Hepatocyte (in vitro differentiated cells): ENCODE data around the gene KDM4C.

Experiments used
- EZH2 ChIP-seq: fragments of 200-600 bp; sonication (generic); IDR thresholded peaks from 2 replicates; pipeline ENCODE4 v1.6.1; 2016; ENCODE audit warnings: antibody characterized with exemption, mild to moderate bottlenecking, borderline replicate concordance
- EZH2phosphoT487 ChIP-seq: fragments of 200-600 bp; sonication (generic); IDR thresholded peaks from one replicate; pipeline ENCODE4 v1.6.1; 2018; ENCODE audit warnings: antibody characterized with exemption, mild to moderate bottlenecking, low read depth, moderate library complexity; ENCODE audit not compliant: unreplicated experiment, severe bottlenecking
- TF ChIP-seq, protein P1 (sequence below): fragments of 200-600 bp; sonication (generic); IDR thresholded peaks from 2 replicates; pipeline ENCODE4 v1.5.1; 2016; ENCODE audit warnings: antibody characterized with exemption, mild to moderate bottlenecking; ENCODE audit not compliant: poor library complexity

- TF ChIP-seq, protein P1, sequence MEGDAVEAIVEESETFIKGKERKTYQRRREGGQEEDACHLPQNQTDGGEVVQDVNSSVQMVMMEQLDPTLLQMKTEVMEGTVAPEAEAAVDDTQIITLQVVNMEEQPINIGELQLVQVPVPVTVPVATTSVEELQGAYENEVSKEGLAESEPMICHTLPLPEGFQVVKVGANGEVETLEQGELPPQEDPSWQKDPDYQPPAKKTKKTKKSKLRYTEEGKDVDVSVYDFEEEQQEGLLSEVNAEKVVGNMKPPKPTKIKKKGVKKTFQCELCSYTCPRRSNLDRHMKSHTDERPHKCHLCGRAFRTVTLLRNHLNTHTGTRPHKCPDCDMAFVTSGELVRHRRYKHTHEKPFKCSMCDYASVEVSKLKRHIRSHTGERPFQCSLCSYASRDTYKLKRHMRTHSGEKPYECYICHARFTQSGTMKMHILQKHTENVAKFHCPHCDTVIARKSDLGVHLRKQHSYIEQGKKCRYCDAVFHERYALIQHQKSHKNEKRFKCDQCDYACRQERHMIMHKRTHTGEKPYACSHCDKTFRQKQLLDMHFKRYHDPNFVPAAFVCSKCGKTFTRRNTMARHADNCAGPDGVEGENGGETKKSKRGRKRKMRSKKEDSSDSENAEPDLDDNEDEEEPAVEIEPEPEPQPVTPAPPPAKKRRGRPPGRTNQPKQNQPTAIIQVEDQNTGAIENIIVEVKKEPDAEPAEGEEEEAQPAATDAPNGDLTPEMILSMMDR, result no peak
- TF ChIP-seq EZH2 (no peak), EZH2phosphoT487 (no peak)
Observed at GRCh38 chr9:6715755-6716643, 41.8 kb upstream of the KDM4C start.
